ENCODE results near the gene SGTA. TPM values are rescaled to one million over a fixed set of nuclear protein-coding genes. Genes with fewer than 3 reads are reported as not detected.

Gene SGTA
- total RNA-seq, 1 experiment from 2014 or later = 109 TPM

DNA sequence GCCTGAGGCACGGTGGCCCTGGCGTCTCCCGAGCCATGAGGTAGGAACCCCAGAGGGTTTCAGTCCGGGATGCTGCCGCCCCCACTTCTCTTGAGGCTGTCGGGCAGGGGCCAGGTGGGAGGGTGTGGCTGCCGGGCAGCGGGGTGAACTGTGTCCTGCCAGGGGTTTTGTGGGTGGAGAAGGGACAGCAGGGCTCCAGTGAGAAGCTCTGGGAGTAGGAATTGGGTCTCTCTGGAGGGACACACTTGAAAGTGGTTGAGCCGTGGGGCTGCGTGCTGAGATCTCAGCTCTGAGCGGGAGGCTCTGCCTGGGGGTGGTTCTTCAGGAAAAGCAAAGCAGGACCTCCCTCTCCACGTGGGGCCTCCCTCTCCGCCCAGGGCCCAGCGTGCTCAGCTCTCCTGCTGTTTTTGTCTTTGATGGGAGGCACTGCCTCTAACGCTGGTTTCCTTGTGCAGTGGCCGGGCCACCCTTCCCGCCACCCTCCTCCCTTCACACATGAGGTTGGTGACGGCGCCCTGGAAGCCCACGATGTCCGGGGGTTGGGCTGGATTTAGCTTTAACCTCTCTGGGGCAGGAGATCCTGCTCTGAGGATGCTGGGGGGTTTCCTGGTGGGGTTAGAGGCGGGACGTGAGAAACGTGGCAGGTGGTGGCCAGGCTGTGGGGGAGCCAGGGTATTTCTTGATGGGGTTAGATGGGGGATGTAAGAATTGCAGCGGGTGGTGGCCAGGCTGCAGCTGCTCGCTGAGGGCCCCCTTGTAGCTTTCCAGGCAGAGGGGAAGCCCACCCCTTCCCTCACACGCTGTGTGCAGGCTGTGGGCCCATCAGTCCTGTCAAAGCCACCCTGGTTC, 21.3 kb upstream of the SGTA start:
- CTCF ChIA-PET = interaction anchor here (1.4 kb wide), 1 partner anchor 472 kb away, joined by 3 read pairs; no protein-coding TSS in a partner anchor
- peaks cover 34% of the 10 kb centered on the region; the same call in 1 of the 2 replicates for H3K79me2 ChIP-seq (ENCODE audit: insufficient read depth, low read length)
- H3K9ac ChIP-seq (ENCODE audit: low read length) = no peak overlapping the region
- H3K36me3 ChIP-seq (ENCODE audit: control insufficient read depth in 1 of 2, insufficient read depth in 2 of 2, low read length in 2 of 2) = peaks cover 45 to 55% of the 10 kb centered on the region in 2 experiments; a peak in 3 of 4 replicates
- H3K4me3 ChIP-seq (replicated peaks in 1 of 2; ENCODE audit: low read depth in 1 of 2, low read length in 2 of 2) = no peak overlapping the region
- TF ChIP-seq TCF7L2 (IDR thresholded peaks at IDR 0.05; ENCODE audit: borderline replicate concordance, extremely low read depth, insufficient read depth, insufficient read length) (no peak), CBX3 (IDR thresholded peaks at IDR 0.05; ENCODE audit: low read depth) (no peak), ELF1 (IDR thresholded peaks at IDR 0.05; ENCODE audit: borderline replicate concordance, low read depth) (no peak), EZH2 (IDR thresholded peaks at IDR 0.05) (no peak), MAX (IDR thresholded peaks at IDR 0.05) (no peak), CTCF (IDR thresholded peaks at IDR 0.05 in 2 of 3, conservative IDR thresholded peaks at IDR 0.05 in 1 of 3; ENCODE audit: borderline replicate concordance in 1 of 3, insufficient read depth in 1 of 3, low read depth in 2 of 3, low read length in 2 of 3) (no peak), FOSL1 (IDR thresholded peaks at IDR 0.05; ENCODE audit: low read depth) (no peak), ZFX (IDR thresholded peaks at IDR 0.05) (no peak), EGR1 (IDR thresholded peaks at IDR 0.05; ENCODE audit: low read depth) (no peak), POLR2A (IDR thresholded peaks at IDR 0.05; ENCODE audit: borderline replicate concordance, extremely low read depth, insufficient read depth, insufficient read length) (no peak), SRF (IDR thresholded peaks at IDR 0.05; ENCODE audit: low read depth) (no peak), SP1 (IDR thresholded peaks at IDR 0.05; ENCODE audit: low read depth) (no peak), REST (IDR thresholded peaks at IDR 0.05; ENCODE audit: low read depth) (no peak), EZH2phosphoT487 (IDR thresholded peaks at IDR 0.05; ENCODE audit: borderline replicate concordance) (no peak), SIN3A (IDR thresholded peaks at IDR 0.05; ENCODE audit: low read depth) (no peak), RAD21 (IDR thresholded peaks at IDR 0.05; ENCODE audit: low read depth) (no peak), POLR2AphosphoS5 (IDR thresholded peaks at IDR 0.05; ENCODE audit: low read depth, low read length) (no peak), CEBPB (IDR thresholded peaks at IDR 0.05; ENCODE audit: low read depth) (no peak), ZBTB33 (IDR thresholded peaks at IDR 0.05; ENCODE audit: extremely low read depth, insufficient replicate concordance, low read length) (no peak)
- TF ChIP-seq, protein P1, sequence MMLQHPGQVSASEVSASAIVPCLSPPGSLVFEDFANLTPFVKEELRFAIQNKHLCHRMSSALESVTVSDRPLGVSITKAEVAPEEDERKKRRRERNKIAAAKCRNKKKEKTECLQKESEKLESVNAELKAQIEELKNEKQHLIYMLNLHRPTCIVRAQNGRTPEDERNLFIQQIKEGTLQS (IDR thresholded peaks at IDR 0.05) = no peak
- intact Hi-C loops (cut with micrococcal nuclease) = no loop called here
- RAD21 ChIA-PET (ENCODE audit: low non-redundant PET in 1 of 2, low total read pairs in 2 of 2, uncharacterized antibody in 2 of 2, unreplicated experiment in 2 of 2) = no interaction called here
- no peak overlapping the region for H2AFZ ChIP-seq (ENCODE audit: low read depth, low read length, poor library complexity, severe bottlenecking)
- ATAC-seq (no peak), DNase-seq (ENCODE audit: low read depth, low spot score) (no peak)
- no peak overlapping the region for H3K27ac ChIP-seq (ENCODE audit: low read depth, low read length)
- no peaks in the 10 kb centered on the region for H3K9me2 ChIP-seq (ENCODE audit: insufficient read depth)
- POLR2A ChIA-PET = no interaction called here
- no peak overlapping the region for H3K4me2 ChIP-seq (ENCODE audit: low read length)
- H3K9me3 ChIP-seq (ENCODE audit: control insufficient read depth in 1 of 2, insufficient read depth in 1 of 2, low read depth in 1 of 2, low read length in 2 of 2) = no peaks in the 10 kb centered on the region
- H3K27me3 ChIP-seq (ENCODE audit: insufficient read depth, low read length) = no peaks in the 10 kb centered on the region
- BruUV-seq (replicated peaks) = no TSS peak
- H3K4me1 ChIP-seq (ENCODE audit: control insufficient read depth in 1 of 2, insufficient read depth in 2 of 2, low read length in 2 of 2) = no peaks in the 10 kb centered on the region
- no peaks in the 10 kb centered on the region for H4K20me1 ChIP-seq (ENCODE audit: insufficient read depth)

All from HCT116 (cell line).